Naive thymus-derived CD4-positive, alpha-beta T cell (primary cell): ENCODE data around the gene ITSN1. TPM values are rescaled to one million over a fixed set of nuclear protein-coding genes. Genes with fewer than 3 reads are reported as not detected.

ENCODE experiments used
- ATAC-seq: fragments of 150-1000 bp; cut with Tn5 transposase; 2 replicates; pipeline ENCODE4 v1.10.0; 2021; ENCODE audit warnings: mild to moderate bottlenecking, moderate library complexity
- CTCF ChIA-PET: fragments of 350-600 bp; sonication (Branson Sonifier 250); formaldehyde crosslinking; loops from one replicate; lab custom pipeline; 2021; ENCODE audit warnings: antibody characterized with exemption; lab: Charles Lee
- POLR2A ChIA-PET: fragments of 350-600 bp; sonication (Branson Sonifier 250); formaldehyde crosslinking; loops from one replicate; lab custom pipeline; 2021; ENCODE audit warnings: antibody characterized with exemption, inconsistent platforms; lab: Charles Lee
- DNase-seq, 9 donors: peaks; one replicate each; pipeline versions ENCODE4 v3.0.0 to v3.0.0-alpha.2; 2020 to 2022; ENCODE audit warnings: mixed read lengths in 1 of 9
- H3K27ac ChIP-seq: one replicate; pipeline ENCODE4 v1.7.0; 2013; ENCODE audit warnings: mild to moderate bottlenecking, low read depth, low read length, moderate library complexity
- H3K27me3 ChIP-seq, 2 donors: one replicate each; pipeline ENCODE4 v1.7.0; 2013; ENCODE audit warnings: low read length in 2 of 2, mild to moderate bottlenecking in 2 of 2, moderate library complexity in 2 of 2; ENCODE audit not compliant: control insufficient read depth in 2 of 2, insufficient read depth in 2 of 2
- H3K36me3 ChIP-seq, 3 experiments: 1 replicate in 2 of 3; 2 replicates in 1 of 3; pipeline ENCODE4 v1.7.0; 2013; ENCODE audit warnings: low read length in 3 of 3, mild to moderate bottlenecking in 3 of 3, moderate library complexity in 1 of 3; ENCODE audit not compliant: insufficient read depth in 3 of 3, control insufficient read depth in 2 of 3
- H3K4me1 ChIP-seq, 2 donors: one replicate each; pipeline ENCODE4 v1.7.0; 2013; ENCODE audit warnings: low read length in 2 of 2, mild to moderate bottlenecking in 2 of 2, moderate library complexity in 1 of 2; ENCODE audit not compliant: control insufficient read depth in 2 of 2, insufficient read depth in 2 of 2
- H3K4me3 ChIP-seq: 2 replicates; pipeline ENCODE4 v1.7.0; 2013; ENCODE audit warnings: mild to moderate bottlenecking, low read length
- H3K9me3 ChIP-seq, 3 experiments: 1 replicate in 2 of 3; 2 replicates in 1 of 3; pipeline ENCODE4 v1.7.0; 2013; ENCODE audit warnings: low read length in 3 of 3; ENCODE audit not compliant: control insufficient read depth in 2 of 3
- H3K27ac Mint-ChIP-seq, 9 donors: one replicate each; pipeline ENCODE4 v1.8.0; 2020 to 2022; ENCODE audit warnings: mixed read lengths in 9 of 9, mild to moderate bottlenecking in 8 of 9, moderate library complexity in 5 of 9, inconsistent platforms in 2 of 9
- H3K27me3 Mint-ChIP-seq, 5 donors: one replicate each; pipeline ENCODE4 v1.8.0; 2021 to 2022; ENCODE audit warnings: mixed read lengths in 5 of 5, mild to moderate bottlenecking in 1 of 5
- H3K36me3 Mint-ChIP-seq, 5 donors: one replicate each; pipeline ENCODE4 v1.8.0; 2020 to 2022; ENCODE audit warnings: mixed read lengths in 5 of 5, mild to moderate bottlenecking in 3 of 5, inconsistent platforms in 1 of 5
- H3K4me1 Mint-ChIP-seq, 7 donors: one replicate each; pipeline ENCODE4 v1.8.0; 2020 to 2022; ENCODE audit warnings: mixed read lengths in 7 of 7, mild to moderate bottlenecking in 3 of 7, inconsistent platforms in 1 of 7
- H3K4me3 Mint-ChIP-seq, 10 donors: one replicate each; pipeline ENCODE4 v1.8.0; 2020 to 2022; ENCODE audit warnings: mild to moderate bottlenecking in 10 of 10, mixed read lengths in 10 of 10, moderate library complexity in 6 of 10, inconsistent platforms in 2 of 10
- H3K9me3 Mint-ChIP-seq, 11 donors: one replicate each; pipeline ENCODE4 v1.8.0; 2020 to 2022; ENCODE audit warnings: mixed read lengths in 11 of 11, mild to moderate bottlenecking in 4 of 11, inconsistent platforms in 1 of 11, moderate library complexity in 1 of 11
- intact Hi-C, 2 donors: fragments of 100-400 bp; cut with micrococcal nuclease; formaldehyde crosslinking; loops; one replicate each; pipeline ENCODE4 v1.15.1; 2023
- polyA plus RNA-seq, 2 donors: library from polyadenylated mRNA; unstranded; fragments of 300-500 nt; fragmentation: Illumina TruSeq; gene quantifications; one replicate each; pipeline ENCODE4 v1.2.3, GENCODE V29; 2021
- total RNA-seq, 6 experiments: library from RNA in 5 of 6; stranded (reverse) in 5 of 6; gene quantifications; 1 replicate in 5 of 6; 2 replicates in 1 of 6; pipeline ENCODE4 v1.2.3 and lab custom pipeline; 2021 to 2026

The ITSN1 gene
- total and polyA plus RNA-seq, 7 experiments from 2014 or later, result 1.2 to 8.6 (median 3.2) TPM

DNA sequence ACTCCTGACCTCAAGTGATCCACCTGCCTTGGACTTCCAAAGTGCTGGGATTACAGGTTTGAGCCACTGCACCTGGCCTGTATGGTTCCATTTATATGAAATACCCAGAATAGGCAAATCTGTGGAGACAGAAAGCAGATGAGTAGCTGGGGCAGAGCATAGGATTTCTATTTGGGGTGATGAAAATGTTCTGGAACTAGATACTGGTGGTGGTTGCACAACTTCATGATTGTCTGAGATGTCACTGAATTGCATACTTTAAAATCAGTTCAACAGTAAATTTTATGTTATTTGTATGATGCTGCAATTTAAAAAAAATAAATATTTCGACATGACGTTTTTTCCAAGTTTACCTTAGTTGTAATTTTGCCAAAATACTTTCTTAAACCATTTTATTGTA is 23.9 kb downstream of the ITSN1 start:
- Mint-ChIP-seq H3K27ac (no peak overlapping the region), H3K36me3 (peaks cover 0 to 5% (median 0%) of the 10 kb centered on the region in 5 donors), H3K4me3 (no peak overlapping the region), H3K4me1 (peaks cover 0 to 9% (median 0%) of the 10 kb centered on the region in 7 donors), H3K9me3 (peaks cover 0 to 5% (median 2%) of the 10 kb centered on the region in 11 donors), H3K27me3 (peaks cover 0 to 4% (median 0%) of the 10 kb centered on the region in 5 donors)
- intact Hi-C loops, result no loop called here
- no peaks in the 10 kb centered on the region for H3K9me3 ChIP-seq
- POLR2A ChIA-PET, result no interaction called here
- no peaks in the 10 kb centered on the region for H3K36me3 ChIP-seq
- peaks cover 0 to 2% of the 10 kb centered on the region in 2 donors for H3K27me3 ChIP-seq
- CTCF ChIA-PET, result interaction anchor here (0.7 kb wide), 1 partner anchor 1472 kb away, joined by 3 read pairs; no protein-coding TSS in a partner anchor
- DNase-seq (no peak), ATAC-seq (no peak)
- no peaks in the 10 kb centered on the region for H3K4me1 ChIP-seq
- H3K4me3 ChIP-seq, result no peak overlapping the region
- H3K27ac ChIP-seq, result no peak overlapping the region

DNA sequence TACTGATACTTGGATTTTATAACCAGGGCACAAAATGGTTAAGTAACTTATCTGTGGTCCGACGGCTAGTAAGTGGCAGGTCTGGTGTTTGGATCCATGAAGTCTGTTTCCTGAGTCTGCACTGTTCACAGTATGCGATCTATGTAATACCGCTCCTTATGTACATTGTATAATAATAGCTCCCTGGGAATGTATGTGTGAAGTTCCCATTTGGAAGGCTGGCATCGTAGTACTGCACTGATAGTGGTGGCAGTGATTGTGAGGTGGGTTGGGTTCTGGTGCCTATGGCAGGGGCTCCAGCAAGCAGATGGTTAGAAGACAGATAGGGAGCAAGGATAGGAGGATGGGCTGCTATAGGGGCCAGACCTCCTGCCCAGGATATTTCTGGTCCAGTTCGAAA is 25.3 kb downstream of the ITSN1 start:
- Mint-ChIP-seq H3K36me3 (no peaks in the 10 kb centered on the region), H3K4me3 (no peak overlapping the region), H3K27ac (no peak overlapping the region), H3K27me3 (peaks cover 0 to 4% (median 3%) of the 10 kb centered on the region in 5 donors), H3K4me1 (peaks cover 0 to 9% (median 0%) of the 10 kb centered on the region in 7 donors), H3K9me3 (no peaks in the 10 kb centered on the region)
- H3K27me3 ChIP-seq, result peaks cover 0 to 2% of the 10 kb centered on the region in 2 donors
- no peaks in the 10 kb centered on the region for H3K36me3 ChIP-seq
- ATAC-seq (no peak), DNase-seq (no peak)
- intact Hi-C loops, result no loop called here
- no peak overlapping the region for H3K4me3 ChIP-seq
- CTCF ChIA-PET, result no interaction called here
- POLR2A ChIA-PET, result no interaction called here
- no peak overlapping the region for H3K27ac ChIP-seq
- H3K4me1 ChIP-seq, result no peaks in the 10 kb centered on the region
- H3K9me3 ChIP-seq, result no peaks in the 10 kb centered on the region

- ChIA-PET CTCF (no interaction called here), POLR2A (no interaction called here)
- Histone ChIP-seq H3K36me3 (no peaks in the 10 kb centered on the region), H3K27ac (no peak overlapping the region), H3K4me3 (no peak overlapping the region), H3K4me1 (no peaks in the 10 kb centered on the region), H3K27me3 (peaks cover 0 to 2% of the 10 kb centered on the region in 2 donors), H3K9me3 (no peaks in the 10 kb centered on the region)
- peak overlapping the region in 1 of 9 donors; percentile 23 for H3K27ac Mint-ChIP-seq
- H3K27me3 Mint-ChIP-seq, result peaks cover 0 to 4% (median 3%) of the 10 kb centered on the region in 5 donors
- H3K36me3 Mint-ChIP-seq, result no peaks in the 10 kb centered on the region
- no peak overlapping the region for H3K4me3 Mint-ChIP-seq
- no peak for ATAC-seq
- intact Hi-C loops, result no loop called here
- no peak for DNase-seq
- H3K4me1 Mint-ChIP-seq, result peaks cover 0 to 9% (median 0%) of the 10 kb centered on the region in 7 donors
- no peaks in the 10 kb centered on the region for H3K9me3 Mint-ChIP-seq
Observed at GRCh38 chr21:33668180-33668579, 25.9 kb downstream of the ITSN1 start.

DNA sequence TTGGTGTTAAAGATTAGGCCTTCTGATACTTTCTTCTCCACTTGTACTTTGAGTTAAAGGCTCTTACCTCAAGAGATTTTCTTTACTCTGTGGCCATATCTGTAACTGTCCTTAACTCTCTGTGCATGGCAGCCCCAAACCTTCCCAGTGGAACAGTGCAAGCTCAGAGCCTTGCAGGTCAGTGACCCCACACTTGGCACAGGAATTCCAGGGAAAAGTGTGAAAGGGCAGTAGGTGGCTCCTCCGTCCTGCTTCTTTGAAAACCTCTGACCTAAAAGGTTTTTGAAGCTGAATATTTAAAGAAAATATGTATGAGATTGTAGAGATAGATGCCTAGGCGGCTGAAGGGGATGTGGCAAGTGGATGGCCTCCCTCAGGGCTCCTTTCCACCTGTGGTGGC is 26.3 kb downstream of the ITSN1 start:
- no peaks in the 10 kb centered on the region for H3K4me1 ChIP-seq
- H3K27me3 ChIP-seq, result peaks cover 0 to 2% of the 10 kb centered on the region in 2 donors
- peaks cover 0 to 9% (median 0%) of the 10 kb centered on the region in 7 donors for H3K4me1 Mint-ChIP-seq
- intact Hi-C loops, result no loop called here
- ChIA-PET CTCF (no interaction called here), POLR2A (interaction anchor here (0.6 kb wide), 1 partner anchor 112 kb away, joined by 3 read pairs; no protein-coding TSS in a partner anchor)
- no peak overlapping the region for H3K27ac ChIP-seq
- DNase-seq, result no peak
- no peaks in the 10 kb centered on the region for H3K36me3 ChIP-seq
- ATAC-seq, result no peak
- no peak overlapping the region for H3K4me3 ChIP-seq
- H3K36me3 Mint-ChIP-seq, result no peaks in the 10 kb centered on the region
- H3K9me3 Mint-ChIP-seq, result no peaks in the 10 kb centered on the region
- H3K27me3 Mint-ChIP-seq, result peaks cover 0 to 4% (median 3%) of the 10 kb centered on the region in 5 donors
- H3K27ac Mint-ChIP-seq, result no peak overlapping the region
- no peak overlapping the region for H3K4me3 Mint-ChIP-seq
- no peaks in the 10 kb centered on the region for H3K9me3 ChIP-seq

GRCh38 chr21:33670076-33670978 is 28.0 kb downstream of the ITSN1 start:
- POLR2A ChIA-PET, result no interaction called here
- no peaks in the 10 kb centered on the region for H3K9me3 Mint-ChIP-seq
- no peaks in the 10 kb centered on the region for H3K36me3 Mint-ChIP-seq
- H3K27me3 Mint-ChIP-seq, result peaks cover 0 to 4% (median 3%) of the 10 kb centered on the region in 5 donors
- H3K4me3 ChIP-seq, result no peak overlapping the region
- no peak overlapping the region for H3K4me3 Mint-ChIP-seq
- CTCF ChIA-PET, result no interaction called here
- H3K4me1 Mint-ChIP-seq, result peaks cover 0 to 9% (median 0%) of the 10 kb centered on the region in 7 donors
- no peaks in the 10 kb centered on the region for H3K4me1 ChIP-seq
- H3K27me3 ChIP-seq, result peaks cover 0 to 2% of the 10 kb centered on the region in 2 donors
- intact Hi-C loops, result no loop called here
- H3K36me3 ChIP-seq, result no peaks in the 10 kb centered on the region
- DNase-seq (no peak), ATAC-seq (no peak)
- H3K9me3 ChIP-seq, result no peaks in the 10 kb centered on the region
- H3K27ac Mint-ChIP-seq, result no peak overlapping the region
- H3K27ac ChIP-seq, result no peak overlapping the region

GRCh38 chr21:33673473-33673872 is 31.2 kb downstream of the ITSN1 start:
- ATAC-seq (no peak), DNase-seq (no peak)
- intact Hi-C loops, result no loop called here
- Histone ChIP-seq H3K27ac (no peak overlapping the region), H3K9me3 (no peaks in the 10 kb centered on the region), H3K4me3 (no peak overlapping the region), H3K4me1 (no peaks in the 10 kb centered on the region), H3K27me3 (no peaks in the 10 kb centered on the region), H3K36me3 (no peaks in the 10 kb centered on the region)
- Mint-ChIP-seq H3K4me3 (no peak overlapping the region), H3K27me3 (peaks cover 0 to 4% (median 3%) of the 10 kb centered on the region in 5 donors), H3K27ac (no peak overlapping the region), H3K36me3 (no peaks in the 10 kb centered on the region), H3K4me1 (peaks cover 0 to 2% (median 0%) of the 10 kb centered on the region in 7 donors), H3K9me3 (peaks cover 0 to 2% (median 0%) of the 10 kb centered on the region in 11 donors)
- ChIA-PET CTCF (no interaction called here), POLR2A (no interaction called here)
